ENCODE measurements around the gene COL4A2.

COL4A2 gene

DNA sequence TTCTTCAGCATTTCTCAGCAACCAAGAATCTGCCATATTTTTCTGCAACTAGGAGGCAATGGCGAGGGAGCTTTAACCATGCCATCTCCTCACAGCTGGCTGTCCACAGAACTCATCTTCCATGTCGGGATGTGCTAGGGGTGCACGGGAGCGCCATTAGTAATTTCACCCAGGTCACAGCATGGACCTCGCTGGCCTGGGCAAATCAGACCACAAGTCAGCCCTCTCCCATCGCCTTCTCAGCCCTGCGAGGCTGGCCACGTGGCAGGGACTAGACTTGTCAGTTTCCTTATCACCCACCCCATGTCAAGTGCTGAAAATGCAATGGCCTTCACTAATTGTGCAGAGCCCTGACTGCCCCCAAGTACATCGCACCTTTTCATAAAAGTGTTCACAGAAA is 15.8 kb upstream of the COL4A2 start:
- DNase-seq = no peak

DNA sequence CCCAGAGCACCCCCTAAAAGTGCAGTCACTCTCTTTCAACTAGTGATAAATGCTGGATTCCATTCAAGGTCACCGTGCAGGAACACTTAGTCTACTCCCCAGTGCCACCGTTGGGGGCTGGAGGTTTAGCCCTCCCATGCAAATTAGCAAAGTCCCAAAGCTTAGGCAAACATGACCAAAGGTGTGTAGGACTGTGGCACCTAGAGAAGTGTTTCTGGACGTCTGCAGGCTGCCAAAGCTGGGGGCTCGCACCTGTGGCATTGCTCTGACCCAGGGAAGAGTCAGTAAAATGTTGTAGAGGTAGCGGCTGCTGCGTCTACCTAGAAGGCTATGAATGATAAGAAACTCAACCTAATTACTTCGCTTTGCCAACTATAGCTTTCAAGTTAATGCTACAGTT is 14.0 kb upstream of the COL4A2 start:
- no peak for DNase-seq

DNA sequence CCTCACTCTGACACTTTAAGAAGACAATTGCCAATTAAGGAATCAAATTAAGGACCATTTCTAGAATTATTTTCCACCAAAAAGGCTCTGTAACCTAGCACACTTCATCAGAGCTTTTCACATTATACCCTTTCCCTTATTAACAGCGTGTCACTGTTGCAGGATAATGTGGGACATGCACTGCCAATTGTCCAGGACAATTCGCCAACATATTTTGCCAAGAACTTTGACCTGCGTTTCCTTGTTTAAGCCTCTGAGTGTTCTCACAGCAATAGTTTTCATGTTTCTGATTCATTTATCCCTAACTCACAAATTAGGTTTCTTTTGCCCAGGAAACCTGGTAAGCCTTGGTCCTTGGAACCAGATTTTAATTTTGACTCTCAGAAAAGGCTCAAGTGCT is 13.4 kb upstream of the COL4A2 start:
- no peak for DNase-seq

DNA sequence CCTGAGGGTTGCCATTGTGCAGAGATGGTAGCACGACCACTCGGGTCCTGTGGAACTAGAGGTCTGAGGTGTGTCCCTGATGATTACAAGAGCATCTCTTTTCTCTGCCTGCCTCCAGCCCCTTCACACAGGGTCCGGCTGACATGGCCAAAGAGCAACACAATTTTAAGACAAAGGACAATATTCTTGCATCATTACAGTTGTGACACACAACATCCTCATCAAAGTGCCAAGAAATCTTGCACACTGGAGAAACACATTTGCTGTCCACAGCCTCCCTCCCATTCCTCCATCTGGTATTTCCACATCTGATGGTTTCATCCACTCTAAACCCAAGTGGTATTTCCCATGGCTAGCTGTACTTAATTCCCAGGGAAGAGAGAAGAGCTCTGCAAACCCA is 12.9 kb upstream of the COL4A2 start:
- no peak for DNase-seq

DNA sequence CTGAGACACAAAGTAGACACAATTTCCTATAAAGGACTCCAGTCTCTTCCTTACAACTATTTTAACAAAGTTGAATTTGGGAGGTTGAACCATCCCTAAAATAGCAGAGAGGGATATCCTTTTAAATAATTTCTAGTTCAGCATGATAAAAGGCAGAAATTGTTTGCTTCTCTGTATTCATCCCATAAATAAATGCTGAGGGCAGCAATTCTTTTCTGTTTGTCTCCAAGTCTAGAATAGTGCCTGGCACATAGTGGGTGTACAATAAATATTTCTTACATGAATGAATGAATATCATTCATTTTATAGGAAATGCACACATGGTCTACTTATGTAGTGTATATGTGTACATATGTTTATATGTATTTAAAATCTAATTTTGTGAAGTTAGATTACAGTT is 12.5 kb upstream of the COL4A2 start:
- DNase-seq = no peak

DNA sequence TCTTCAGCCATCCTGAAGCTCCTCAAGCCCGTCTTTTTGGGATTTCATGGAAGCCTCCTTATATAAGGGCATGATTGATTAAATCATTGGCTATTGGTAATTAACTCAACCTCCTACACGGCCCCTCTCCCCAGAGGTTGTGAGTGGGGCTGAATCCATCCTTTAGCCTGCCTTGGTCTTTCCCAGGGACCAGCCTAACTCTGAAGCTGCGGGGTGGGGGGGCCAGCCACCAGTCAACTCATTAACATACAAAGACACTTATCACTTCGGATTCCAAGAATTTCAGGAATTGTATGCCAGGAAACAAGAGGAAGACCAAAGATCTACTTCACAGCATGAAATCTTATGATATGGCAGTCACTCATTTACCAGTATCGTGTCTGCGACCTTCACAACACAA is 10.1 kb upstream of the COL4A2 start:
- DNase-seq = no peak

DNA sequence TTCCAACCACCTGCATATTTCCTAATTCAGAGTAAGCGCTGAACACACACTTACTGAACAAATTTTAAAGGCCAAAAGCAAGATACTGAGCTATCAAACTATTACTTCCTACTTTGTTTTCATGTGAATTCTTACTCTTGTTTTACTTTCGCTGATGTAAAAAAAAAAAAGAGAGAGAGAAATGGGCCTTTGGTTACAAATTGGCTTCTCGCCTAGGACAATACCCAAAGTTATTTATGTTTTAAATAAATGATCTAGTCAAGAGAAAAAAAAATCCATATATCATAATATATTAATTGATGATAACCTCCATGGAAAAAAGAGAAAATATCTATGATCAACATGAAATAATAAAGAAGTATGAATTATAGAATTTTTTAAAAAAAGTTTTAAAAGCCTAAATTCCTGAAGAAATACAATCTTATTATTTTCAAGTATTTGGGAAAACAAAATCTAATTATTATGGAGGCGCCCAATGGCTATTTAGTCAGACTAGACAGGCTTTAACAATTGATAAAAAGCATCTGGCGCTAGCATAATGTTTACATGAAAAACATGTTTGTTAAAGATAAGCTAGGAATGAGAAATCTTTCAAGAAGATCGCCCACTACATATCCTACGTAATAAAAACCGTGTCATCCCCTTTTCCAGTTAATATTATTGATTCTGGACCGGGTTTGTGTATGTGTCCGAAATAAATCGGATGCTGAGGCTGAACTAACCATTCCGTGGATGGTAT is 9.1 kb upstream of the COL4A2 start:
- DNase-seq = no peak

DNA sequence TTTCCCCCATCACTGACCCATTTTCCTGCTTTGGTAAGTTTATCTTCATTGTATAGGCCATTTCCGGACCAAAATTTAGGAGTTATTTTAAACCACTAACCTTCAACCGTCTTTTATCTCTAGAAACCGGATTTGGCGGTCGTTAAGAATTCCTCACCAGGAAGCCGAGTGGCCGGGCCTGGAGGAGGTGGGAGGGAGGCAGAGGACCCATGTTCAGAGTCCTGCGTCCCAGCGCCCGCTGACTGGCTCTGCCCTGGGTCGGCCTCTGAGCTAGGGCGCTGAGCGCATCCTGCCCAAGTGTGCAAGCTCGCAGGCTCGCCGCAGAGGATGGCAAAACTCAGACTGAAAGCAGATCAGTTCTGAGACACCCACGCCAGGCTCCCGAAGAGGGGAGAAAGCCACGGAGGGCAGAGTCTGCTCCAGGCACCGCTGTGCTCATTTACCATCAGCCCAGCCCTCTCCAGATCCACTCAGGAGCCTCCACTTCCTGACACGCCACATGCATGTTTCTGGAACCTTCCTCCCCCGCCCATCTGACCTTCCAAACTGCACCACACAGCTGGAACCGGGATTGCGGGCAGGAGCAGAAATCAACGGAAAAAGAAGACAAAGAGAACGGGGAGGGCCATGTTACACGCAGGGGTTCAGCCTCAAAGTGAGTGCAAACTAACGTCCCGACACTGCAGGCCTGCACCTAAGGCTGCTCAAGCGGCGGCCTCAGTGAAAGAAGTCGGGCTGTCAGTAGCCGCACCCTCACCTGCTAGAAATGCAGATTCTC is 8.4 kb upstream of the COL4A2 start:
- DNase-seq = no peak

DNA sequence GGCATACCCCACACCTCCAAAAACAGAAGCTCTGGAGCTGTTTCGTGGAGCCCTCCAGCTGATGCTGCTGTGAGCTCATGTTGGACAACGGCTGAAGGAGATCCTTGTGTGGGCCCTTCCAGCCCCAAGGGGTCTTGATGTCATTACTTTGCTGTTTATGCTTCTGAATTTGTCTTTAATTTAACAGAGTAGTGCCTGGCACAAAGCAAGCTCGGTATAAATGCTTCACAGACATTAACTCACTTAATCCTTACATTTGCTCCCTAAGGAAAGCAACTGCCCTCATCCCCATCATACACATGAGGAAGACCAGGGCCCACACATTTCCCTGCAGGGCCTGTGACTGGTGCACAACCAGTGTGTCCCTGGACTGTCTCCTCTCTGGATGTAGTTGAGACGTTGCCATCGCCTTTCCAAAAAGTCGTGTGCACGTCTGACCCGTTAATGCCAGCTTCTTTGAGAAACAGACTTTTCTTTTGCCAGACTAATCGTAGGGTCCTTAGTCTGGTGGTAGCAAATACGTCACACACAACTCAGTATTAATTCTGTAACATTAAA is 7.7 kb upstream of the COL4A2 start:
- DNase-seq = no peak

DNA sequence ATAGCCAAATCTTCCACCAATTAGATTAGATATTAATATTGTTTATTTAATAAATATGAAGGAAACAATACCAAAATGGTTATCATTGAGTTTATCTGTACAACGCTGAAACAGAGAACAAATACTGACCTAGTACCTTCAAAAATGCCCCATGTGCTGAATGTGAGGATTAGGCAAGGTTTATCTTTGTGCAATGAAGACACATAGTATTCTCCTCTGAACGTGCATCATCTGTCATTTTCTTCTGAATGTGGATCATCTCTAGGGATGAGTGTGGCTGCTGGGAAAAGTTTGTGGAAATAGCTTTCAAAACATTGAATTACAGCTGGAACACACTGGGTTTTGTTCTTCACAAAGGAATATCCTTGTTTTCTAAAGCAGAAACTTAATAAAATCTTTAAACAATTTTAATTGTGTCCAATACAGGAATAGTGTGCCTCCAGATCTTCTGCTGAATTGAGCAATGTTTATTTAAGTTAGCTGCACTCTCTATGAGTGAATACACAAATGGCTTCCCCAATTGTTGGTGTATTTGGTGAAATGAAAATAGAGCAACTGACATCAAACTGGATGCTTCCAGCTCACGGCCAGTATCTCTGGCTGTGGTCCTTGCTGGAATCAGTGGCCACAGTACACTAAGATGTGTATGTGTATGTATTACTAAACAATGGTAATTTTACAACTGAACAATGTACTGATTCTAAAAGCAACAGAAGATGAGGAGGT is 6.8 kb upstream of the COL4A2 start:
- no peak for DNase-seq

DNA sequence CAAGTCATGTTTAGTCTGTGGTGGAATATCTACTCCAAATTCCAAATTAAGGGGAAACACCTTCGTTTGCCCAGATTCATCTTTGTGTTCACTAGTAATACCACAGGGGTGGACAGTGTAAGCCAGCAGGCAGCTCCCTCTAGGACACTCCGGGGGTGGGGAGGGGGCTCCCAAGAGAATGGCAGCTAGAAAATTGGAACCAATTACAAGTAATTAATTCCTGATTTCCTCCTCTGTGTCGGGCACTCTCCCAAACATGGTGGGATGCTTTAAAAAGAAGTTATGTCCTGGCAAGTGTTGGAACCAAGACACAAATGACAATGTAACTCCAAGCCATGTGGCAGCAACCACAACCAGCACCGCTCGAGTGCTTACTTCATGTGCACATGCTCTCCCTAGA is 6.0 kb upstream of the COL4A2 start:
- DNase-seq = no peak

DNA sequence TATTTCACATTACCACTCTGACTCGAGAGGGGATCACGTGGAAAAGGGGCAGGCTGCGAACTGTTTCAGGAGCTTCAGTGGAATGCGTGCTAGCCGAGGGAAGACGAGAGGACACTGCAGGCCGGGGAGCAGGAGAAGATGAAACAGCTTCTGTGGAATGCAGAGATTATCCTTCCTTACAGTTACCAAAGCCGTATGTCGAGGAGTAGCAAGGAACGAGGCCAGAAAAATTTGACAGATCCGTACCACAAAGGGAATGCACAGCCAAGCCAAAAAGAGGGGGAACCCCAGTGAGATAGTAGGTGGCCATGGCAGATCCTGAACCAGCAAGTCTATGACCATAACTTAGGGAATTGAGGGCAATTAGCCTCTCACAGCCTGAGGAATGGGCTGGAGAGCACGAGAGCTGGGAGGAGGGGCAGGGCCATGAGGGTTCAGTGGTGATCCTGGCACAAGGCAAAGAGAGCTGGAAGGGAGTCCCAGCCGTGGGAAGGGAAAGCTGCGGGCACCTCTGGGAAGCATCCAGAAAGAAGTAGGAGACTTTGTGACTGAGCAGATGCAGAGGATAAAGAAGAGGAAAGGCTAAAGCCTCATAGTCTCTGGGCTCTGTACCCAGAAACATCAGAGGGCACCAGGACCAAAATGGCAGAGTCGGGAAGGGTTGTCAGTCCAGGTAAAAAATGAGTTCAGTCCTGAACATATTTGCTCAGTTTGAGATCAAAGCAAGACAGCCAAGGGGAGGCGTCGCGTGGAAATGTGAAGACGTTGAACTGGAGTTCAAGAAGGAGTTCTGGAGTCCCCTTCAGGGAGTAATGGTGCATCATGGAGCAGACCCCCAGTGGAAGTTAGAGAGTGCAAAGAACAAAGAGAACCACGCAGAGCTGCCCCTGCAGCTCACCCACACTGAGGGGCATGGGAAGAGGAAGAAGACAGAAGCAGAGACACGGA is 5.2 kb upstream of the COL4A2 start:
- DNase-seq = no peak

DNA sequence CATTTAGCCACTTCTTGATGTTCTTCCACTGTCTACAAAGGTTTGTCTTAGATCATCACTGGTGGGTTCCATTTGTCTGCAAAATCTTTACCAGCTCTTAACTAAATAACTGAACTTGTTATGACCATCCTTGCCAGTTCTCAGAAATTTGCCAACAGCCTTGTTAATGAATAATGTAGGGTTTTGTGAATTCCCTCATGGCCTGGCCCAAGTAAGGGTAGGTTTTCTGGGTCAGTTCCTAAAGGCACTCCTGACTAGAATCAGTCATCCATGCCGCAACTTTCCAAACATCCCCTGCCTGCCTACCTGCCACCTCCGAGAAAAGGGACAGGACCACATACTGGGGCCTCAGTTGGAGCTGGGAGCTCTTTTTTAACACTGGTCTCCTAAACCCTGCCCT is 4.1 kb upstream of the COL4A2 start:
- no peak for DNase-seq

DNA sequence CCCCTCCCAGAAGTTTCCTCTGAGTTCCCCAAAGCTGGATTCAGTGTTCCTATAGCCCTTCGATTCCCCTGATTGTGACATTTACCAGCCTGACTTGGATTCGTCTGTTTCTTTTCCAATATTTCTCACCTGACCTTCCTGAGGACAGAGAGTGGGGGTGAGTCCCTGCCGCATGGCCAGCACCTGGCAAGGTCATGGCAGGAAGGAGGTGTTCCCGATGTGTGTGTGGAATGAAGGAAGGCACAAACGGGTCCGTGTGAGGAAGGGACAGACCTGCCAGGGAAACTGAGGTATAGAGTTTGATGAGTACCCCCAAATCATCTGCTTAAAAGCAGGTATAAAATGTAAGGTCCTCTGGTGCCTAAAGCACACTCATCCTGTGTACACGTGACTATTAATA is 3.4 kb upstream of the COL4A2 start:
- no peak for DNase-seq

DNA sequence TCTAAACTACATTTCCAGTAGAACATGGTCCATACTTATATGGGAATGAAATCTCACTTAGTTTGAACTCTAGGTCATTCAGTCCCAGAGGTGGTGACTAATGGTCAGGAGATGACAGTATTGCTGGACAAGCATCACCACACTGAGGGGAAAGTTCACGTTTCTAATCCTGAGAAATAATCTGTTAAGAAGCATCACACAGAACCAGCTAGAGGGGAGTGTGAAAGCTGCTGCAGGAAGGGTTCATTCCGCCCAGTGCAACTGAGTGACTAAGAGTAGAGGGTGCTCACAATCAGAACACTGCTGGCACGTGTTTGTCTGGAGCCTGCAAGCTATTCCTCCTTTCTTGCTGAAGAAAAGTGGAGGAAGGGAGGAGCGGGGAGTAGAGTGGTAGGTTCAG is 2.8 kb upstream of the COL4A2 start:
- peak; percentile 37 for DNase-seq

DNA sequence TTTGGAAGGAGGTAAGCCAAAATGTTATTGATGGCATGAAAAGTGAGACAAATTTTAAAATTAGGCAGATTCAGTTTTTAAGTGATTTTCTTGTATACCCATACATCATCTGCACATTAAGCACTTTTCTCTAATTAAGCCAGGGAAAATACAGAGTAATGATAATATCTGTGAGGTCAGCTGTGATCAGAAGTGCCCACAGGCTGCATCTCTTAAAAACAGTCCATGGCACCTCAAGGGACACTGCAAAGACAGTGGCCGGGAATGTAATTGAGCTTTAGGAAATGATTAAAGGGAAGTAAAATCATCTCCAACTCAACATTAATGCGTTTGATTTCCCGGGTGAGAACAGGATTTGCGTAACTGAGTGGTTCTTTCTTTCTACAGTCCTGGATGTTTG is 2.1 kb upstream of the COL4A2 start:
- no peak for DNase-seq

DNA sequence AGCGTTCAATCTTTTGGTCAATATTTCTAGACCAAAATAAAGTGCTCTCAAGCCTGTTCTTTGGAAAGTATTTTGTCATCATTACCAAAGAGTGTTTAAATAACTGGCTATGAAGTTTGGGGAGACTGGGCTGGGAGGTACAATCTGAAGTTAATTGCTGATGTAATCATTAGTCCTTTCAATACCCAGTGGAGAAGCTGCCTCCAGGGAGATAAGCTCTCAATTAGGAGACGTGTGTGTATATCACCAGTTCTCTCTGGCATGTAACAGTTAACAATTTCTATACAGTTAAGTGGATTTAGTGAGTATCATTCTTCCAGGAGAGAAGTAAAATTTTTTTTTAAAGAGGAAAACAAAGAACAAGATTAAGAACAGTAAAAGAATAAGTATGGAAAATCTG is 1.5 kb upstream of the COL4A2 start:
- DNase-seq = no peak

DNA sequence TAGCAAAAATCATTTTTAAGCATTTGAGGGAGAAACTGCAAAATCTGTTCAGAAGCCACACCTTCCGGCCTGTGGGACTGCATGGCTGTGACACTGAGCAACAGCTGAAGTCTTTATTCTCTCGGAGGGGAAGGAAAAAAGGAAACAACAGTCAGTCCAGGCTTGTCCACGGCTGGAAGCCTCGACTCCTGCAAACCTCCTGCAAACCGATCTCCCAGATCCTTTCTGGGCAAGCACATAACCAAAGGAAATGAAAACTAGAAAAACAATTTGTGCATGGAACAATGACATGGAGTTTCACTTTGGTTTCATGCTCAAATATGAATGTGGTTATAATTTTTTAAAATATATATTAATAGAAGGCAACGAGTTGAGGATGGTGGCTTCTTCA is 1.1 kb upstream of the COL4A2 start:
- no peak for DNase-seq

DNA sequence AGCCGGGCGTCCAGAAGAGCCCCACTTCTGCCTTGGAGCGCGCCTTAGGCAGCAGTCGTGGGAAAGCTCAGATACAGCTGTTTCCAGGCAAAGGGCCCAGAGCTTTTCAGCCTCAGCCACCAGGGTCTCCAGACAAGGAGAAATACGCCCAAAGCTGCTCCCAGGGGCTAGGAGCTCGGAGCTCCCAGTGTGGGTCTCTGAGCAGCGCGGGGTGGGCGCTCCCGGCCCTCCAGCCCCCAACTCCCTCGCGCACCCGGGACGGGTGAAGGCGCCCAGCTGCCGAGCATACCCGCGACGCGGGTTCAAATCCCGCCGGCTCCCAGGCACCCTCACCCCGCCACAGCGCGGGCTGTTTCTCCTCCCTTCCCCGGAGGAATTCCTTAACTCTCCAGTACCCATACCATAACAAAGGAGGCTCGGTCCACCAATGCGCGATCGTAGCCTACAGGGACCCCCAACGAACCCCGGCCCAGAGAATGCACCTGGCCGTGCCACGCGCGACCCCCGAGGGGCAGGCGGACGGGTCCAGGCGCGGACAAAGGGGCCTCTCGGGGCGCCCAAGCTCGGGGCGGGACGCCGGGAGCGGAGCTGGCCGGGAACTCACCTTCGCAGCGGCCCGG is 634 bp upstream of the COL4A2 start:
- DNase-seq = no peak

DNA sequence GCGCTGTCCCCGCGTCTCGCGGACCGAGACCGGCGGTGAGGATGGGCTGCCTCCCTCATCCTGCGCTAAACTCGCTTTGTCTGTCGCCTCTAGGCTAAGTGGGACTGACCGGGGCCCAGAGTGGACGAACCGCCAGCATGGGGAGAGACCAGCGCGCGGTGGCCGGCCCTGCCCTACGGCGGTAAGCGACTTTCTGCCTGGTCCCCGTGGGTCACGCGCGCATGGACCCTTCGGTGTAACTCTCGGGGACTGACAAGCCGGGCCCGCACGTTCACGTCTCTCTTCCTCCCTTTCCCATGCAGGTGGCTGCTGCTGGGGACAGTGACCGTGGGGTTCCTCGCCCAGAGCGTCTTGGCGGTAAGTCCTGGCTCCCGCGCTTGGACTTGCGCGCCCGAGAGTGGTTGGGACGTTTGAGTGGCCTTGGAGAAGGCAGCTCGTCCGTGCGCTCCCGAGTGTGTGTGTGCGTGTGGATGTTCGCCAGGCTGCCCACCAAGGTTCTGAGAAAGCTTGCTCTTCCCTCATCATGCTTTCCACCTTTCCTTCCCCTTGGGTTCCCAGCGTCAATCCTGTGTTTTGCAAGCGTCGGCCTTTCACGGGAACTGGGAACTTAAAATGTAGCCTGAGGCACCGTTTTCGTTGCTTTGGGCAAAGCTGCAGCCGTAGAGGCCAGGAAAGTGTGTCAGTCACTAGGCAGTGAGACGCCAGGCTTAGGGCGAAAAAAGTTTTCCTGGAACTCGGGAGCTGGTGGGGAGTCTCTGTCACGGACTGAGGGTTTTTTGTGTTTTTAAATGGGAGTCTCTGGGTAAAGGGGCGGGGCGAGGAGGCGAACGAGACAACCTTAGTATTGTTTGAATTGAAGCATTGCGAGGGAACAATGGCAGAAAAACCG is 927 bp downstream of the COL4A2 start:
- no peak for DNase-seq

Measured in inflammatory macrophage treated with lipopolysaccharide for 4 hours (primary cell).